Urinary bladder (tissue), 4 donors: Measurements from ENCODE around the gene GIMAP5. TPM values are rescaled to one million over a fixed set of nuclear protein-coding genes. Genes with fewer than 3 reads are reported as not detected.

ENCODE experiments used
- DNase-seq: peaks from one replicate; pipeline ENCODE4 v3.0.0-alpha.2; 2015; ENCODE audit errors: extremely low spot score
- H3K27ac ChIP-seq: one replicate; pipeline ENCODE4 v1.5.1; 2013; ENCODE audit warnings: low read depth, mild to moderate bottlenecking, moderate library complexity
- H3K36me3 ChIP-seq: one replicate; pipeline ENCODE4 v1.6.1; 2013; ENCODE audit warnings: mild to moderate bottlenecking, moderate library complexity; ENCODE audit not compliant: insufficient read depth
- H3K4me1 ChIP-seq: one replicate; pipeline ENCODE4 v1.6.1; 2013; ENCODE audit warnings: mild to moderate bottlenecking, moderate library complexity; ENCODE audit not compliant: insufficient read depth
- H3K4me3 ChIP-seq: one replicate; pipeline ENCODE4 v1.5.1; 2013; ENCODE audit warnings: low read depth, low read length
- WGBS: extraction: QIAGEN DNeasy Blood & Tissue Kit; methylation state at CpG from one replicate; pipeline ENCODE4 v1.1.7; 2013; 5-methylcytosine and 5-hydroxymethylcytosine counted together
- polyA plus RNA-seq: library from polyadenylated mRNA; stranded (reverse); fragments of 200-250 nt; gene quantifications from one replicate; pipeline ENCODE4 v1.2.3, GENCODE V29; 2013
- total RNA-seq: library from RNA; depleted of rRNA; stranded (reverse); fragments of >200 nt; gene quantifications from one replicate; pipeline ENCODE4 v1.2.3, GENCODE V29; 2014
- donor health status: healthy with polysubstance abuse.
- donor health status: healthy.

The GIMAP5 gene
- total RNA-seq (25.6 TPM), polyA plus RNA-seq (24.3 TPM)

GRCh38 chr7:150737265-150738055, at the start of gene GIMAP5:
GIMAP5 (plus strand) TSS chr7:150737418; CDS start chr7:150740885, 3,467 bp downstream.
- 31% methylated on average over 14 of the region's 14 CpGs for WGBS
- Histone ChIP-seq H3K36me3 (no peaks in the 10 kb centered on the region), H3K27ac (no peak within 1 kb of the TSS), H3K4me1 (no peaks in the 10 kb centered on the region), H3K4me3 (peak within 1 kb of the TSS; percentile 42)
- DNase-seq, result no peak

GRCh38 chr7:150688630-150689029, 48.6 kb upstream of the GIMAP5 start:
- H3K4me1 ChIP-seq, result no peaks in the 10 kb centered on the region
- no peak overlapping the region for H3K27ac ChIP-seq
- no peak overlapping the region for H3K4me3 ChIP-seq
- peaks cover 3% of the 10 kb centered on the region for H3K36me3 ChIP-seq
- DNase-seq, result no peak
- WGBS, result 92% methylated on average over 6 of the region's 6 CpGs

GRCh38 chr7:150695654-150696053, 41.6 kb upstream of the GIMAP5 start:
- Histone ChIP-seq H3K36me3 (no peaks in the 10 kb centered on the region), H3K4me1 (no peaks in the 10 kb centered on the region), H3K27ac (no peak overlapping the region), H3K4me3 (no peak overlapping the region)
- no peak for DNase-seq
- WGBS, result 41% methylated on average over 2 of the region's 2 CpGs

- DNase-seq, result no peak
- no peaks in the 10 kb centered on the region for H3K36me3 ChIP-seq
These were observed 34.0 kb upstream of the GIMAP5 start for GRCh38 chr7:150703209-150703608.

GRCh38 chr7:150715293-150715692, 21.9 kb upstream of the GIMAP5 start:
- 74% methylated on average over 4 of the region's 4 CpGs for WGBS
- no peak for DNase-seq

More at GRCh38 chr7:150703209-150703608, 34.0 kb upstream of the GIMAP5 start:
- 80% methylated on average over 1 of the region's 1 CpG for WGBS
- Histone ChIP-seq H3K27ac (no peak overlapping the region), H3K4me1 (no peaks in the 10 kb centered on the region), H3K4me3 (no peak overlapping the region)

GRCh38 chr7:150715738-150716137, 21.5 kb upstream of the GIMAP5 start:
- no peaks in the 10 kb centered on the region for H3K4me1 ChIP-seq
- H3K36me3 ChIP-seq, result no peaks in the 10 kb centered on the region
- H3K4me3 ChIP-seq, result peak overlapping the region; percentile 45
- H3K27ac ChIP-seq, result no peak overlapping the region
- 50% methylated on average over 4 of the region's 4 CpGs for WGBS
- DNase-seq, result no peak

More at GRCh38 chr7:150715293-150715692, 21.9 kb upstream of the GIMAP5 start:
- no peak overlapping the region for H3K4me3 ChIP-seq
- H3K27ac ChIP-seq, result no peak overlapping the region
- no peaks in the 10 kb centered on the region for H3K36me3 ChIP-seq
- H3K4me1 ChIP-seq, result no peaks in the 10 kb centered on the region

- Histone ChIP-seq H3K36me3 (no peaks in the 10 kb centered on the region), H3K27ac (peak within 1 kb of the TSS; percentile 39), H3K4me1 (no peaks in the 10 kb centered on the region), H3K4me3 (peak within 1 kb of the TSS; percentile 45)
- no peak for DNase-seq
- WGBS, result 25% methylated on average over 5 of the region's 5 CpGs
These were observed 20.9 kb upstream of the GIMAP5 start, which contains the start of gene GIMAP1 for GRCh38 chr7:150716368-150716767. GIMAP1 (plus strand) TSS chr7:150716613; CDS start chr7:150719048, 2,435 bp downstream.

GRCh38 chr7:150716939-150717338, 20.3 kb upstream of the GIMAP5 start:
- WGBS, result 53% methylated on average over 4 of the region's 4 CpGs
- Histone ChIP-seq H3K4me3 (peak overlapping the region; percentile 45), H3K27ac (no peak overlapping the region), H3K36me3 (no peaks in the 10 kb centered on the region), H3K4me1 (no peaks in the 10 kb centered on the region)
- no peak for DNase-seq

GRCh38 chr7:150717814-150718420, 19.3 kb upstream of the GIMAP5 start:
- peak overlapping the region; percentile 5 for H3K4me3 ChIP-seq
- 63% methylated on average over 4 of the region's 4 CpGs for WGBS
- H3K27ac ChIP-seq, result no peak overlapping the region
- H3K36me3 ChIP-seq, result no peaks in the 10 kb centered on the region
- DNase-seq, result no peak
- H3K4me1 ChIP-seq, result no peaks in the 10 kb centered on the region

- WGBS, result 61% methylated on average over 4 of the region's 4 CpGs
- no peak for DNase-seq
- H3K4me3 ChIP-seq, result no peak overlapping the region
- no peaks in the 10 kb centered on the region for H3K36me3 ChIP-seq
- no peaks in the 10 kb centered on the region for H3K4me1 ChIP-seq
- no peak overlapping the region for H3K27ac ChIP-seq
These were observed 17.8 kb upstream of the GIMAP5 start for GRCh38 chr7:150719436-150719835.

GRCh38 chr7:150719960-150720891, 17.0 kb upstream of the GIMAP5 start:
- WGBS, result 93% methylated on average over 52 of the region's 52 CpGs
- Histone ChIP-seq H3K36me3 (no peaks in the 10 kb centered on the region), H3K27ac (no peak overlapping the region), H3K4me1 (no peaks in the 10 kb centered on the region), H3K4me3 (no peak overlapping the region)
- no peak for DNase-seq

GRCh38 chr7:150721970-150722373, 15.2 kb upstream of the GIMAP5 start:
- Histone ChIP-seq H3K36me3 (no peaks in the 10 kb centered on the region), H3K4me3 (no peak overlapping the region), H3K27ac (no peak overlapping the region), H3K4me1 (no peaks in the 10 kb centered on the region)
- WGBS, result 84% methylated on average over 11 of the region's 11 CpGs
- no peak for DNase-seq

GRCh38 chr7:150722431-150722931, 14.7 kb upstream of the GIMAP5 start:
- Histone ChIP-seq H3K36me3 (no peaks in the 10 kb centered on the region), H3K4me3 (no peak overlapping the region), H3K27ac (no peak overlapping the region), H3K4me1 (no peaks in the 10 kb centered on the region)
- no peak for DNase-seq
- WGBS, result 52% methylated on average over 12 of the region's 12 CpGs
